NOMO-1 treated with dmso at 0.1 percent for 144 hours (cell line): ENCODE results near the gene CLTA.
A peak's percentile ranks its signal among the peaks of the same experiment; 100 is the strongest.

ENCODE experiments used
- DNase-seq: peaks from one replicate; lab custom pipeline; 2025; ENCODE audit not compliant: unreplicated experiment; lab: John Stamatoyannopoulos, UW

The CLTA gene

DNA sequence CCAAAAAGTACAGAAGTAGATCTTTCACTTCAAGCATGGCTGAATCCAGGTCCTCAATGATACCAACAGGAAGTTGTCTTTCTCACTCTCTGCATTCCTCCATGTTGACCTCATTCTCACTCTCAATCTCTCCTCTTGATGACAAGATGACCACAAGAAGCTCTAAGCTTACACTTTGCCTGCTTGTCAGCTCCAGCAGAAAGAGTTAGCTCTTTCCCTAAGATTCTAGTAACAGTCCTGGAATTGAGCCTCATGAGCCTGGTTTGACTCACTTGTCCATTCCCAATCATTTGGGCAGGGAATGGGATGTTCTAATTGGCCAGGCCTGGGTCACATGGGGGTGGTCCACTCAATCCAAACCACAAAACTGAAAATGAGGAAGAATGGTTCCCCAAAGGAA, 3.3 kb upstream of the CLTA start:
- DNase-seq: no peak

- no peak for DNase-seq
Observed at GRCh38 chr9:36188212-36188611, 2.5 kb upstream of the CLTA start.

DNA sequence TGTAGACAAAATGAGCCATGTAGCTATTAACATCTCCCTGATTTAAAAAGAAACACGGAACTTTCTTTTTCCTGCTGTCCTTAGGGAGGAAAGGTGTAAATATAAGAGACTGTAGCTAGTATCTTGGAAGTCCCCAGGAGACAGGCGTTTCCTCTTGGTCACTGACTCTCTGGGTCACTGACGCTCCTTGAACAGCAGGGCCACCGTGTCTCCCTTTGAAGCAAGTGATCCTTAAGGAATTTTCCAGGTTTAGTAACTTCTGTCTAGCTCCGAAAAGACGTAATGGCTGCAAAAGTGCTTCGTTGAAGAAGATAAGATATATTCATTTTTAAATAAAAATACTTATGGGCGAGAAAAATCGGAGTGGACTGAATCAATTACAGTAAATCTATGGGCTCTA, 745 bp upstream of the CLTA start:
- no peak for DNase-seq

DNA sequence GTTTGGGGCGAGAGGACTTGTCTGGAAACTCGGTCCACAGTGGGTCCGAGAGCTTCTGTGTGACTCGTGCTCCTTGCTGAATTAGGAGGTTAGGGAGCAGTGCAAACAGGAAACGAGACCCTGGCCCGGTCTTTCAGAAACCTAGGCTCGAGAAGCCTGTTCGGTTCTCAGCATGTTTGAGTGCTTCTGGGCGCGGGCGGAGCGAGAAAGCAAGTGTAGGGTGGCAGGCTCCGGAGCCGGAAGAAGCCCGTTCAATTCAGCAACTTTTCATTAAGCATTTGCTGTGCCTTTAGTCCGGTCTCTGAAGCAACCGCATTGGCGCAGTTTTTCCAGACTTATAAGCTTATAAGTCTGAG, 547 bp downstream of the CLTA start:
- DNase-seq: peak; percentile 36

DNA sequence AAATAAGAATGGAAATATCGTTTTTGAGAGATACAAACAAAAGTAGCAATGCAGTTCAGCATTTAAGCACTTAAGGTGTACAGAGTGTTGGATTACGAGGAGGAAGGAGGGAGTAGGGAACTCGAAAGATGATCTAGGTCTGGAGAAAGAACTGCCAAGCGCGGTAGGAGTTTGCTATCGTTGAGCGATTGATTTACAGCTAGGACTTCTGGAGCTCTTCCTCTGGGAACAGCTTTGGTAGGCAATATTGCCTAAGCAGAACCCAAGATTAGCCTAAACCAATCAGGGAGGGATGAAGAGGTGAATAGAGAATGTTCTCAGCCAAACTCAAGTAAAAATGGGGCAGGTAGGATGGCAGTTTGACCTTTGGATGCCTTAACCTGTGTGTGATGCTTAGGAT, 965 bp downstream of the CLTA start:
- DNase-seq: no peak

DNA sequence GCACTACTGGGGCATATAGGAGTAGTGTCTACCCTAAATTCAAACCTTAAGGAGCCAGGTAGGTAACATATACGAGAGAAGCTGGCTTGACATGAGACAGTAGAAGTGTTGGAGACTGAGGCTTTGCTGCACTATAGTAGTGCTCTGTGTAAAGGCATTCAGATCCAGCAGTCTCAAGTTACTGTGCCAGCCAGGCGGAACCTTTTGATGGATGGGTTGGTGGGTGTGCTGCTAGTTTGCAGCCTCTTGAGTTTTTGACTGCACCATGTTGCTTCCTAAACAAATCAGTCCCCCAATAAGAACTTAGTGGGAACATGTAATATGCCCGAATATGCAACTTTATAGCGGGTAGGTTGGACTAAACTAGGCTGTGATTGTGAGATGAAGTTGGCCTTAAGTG, 1.5 kb downstream of the CLTA start:
- DNase-seq: no peak

GRCh38 chr9:36193023-36193422, 2.3 kb downstream of the CLTA start:
- DNase-seq: no peak

GRCh38 chr9:36194326-36195000, 3.7 kb downstream of the CLTA start:
- DNase-seq: no peak

GRCh38 chr9:36204906-36205547, 14.3 kb downstream of the CLTA start:
- DNase-seq: no peak

GRCh38 chr9:36207016-36207415, 16.3 kb downstream of the CLTA start:
- DNase-seq: no peak

GRCh38 chr9:36207546-36208012, 16.9 kb downstream of the CLTA start:
- no peak for DNase-seq

- DNase-seq: no peak
Observed at GRCh38 chr9:36208521-36209253, 18.0 kb downstream of the CLTA start.

DNA sequence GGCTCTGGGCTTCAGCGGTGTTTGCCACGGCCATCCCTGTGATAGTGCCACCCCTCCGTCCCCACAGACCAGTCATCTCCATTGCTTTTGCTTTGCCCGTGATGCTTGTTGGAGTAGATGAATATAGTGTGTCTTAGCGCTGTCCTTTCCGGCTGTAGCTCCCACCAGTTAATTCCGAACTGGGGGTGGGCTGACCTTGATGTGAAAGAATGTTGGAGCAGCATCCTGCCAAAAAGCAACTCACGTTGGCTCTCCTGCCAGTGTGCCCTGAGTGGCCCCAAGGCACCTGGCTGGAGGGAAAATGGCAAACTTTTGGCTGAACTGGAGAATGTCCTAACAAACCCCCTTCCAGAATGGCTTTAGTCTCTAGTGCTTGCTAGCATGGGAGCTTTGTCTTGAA, 20.0 kb downstream of the CLTA start:
- no peak for DNase-seq

GRCh38 chr9:36211510-36211909, 20.8 kb downstream of the CLTA start:
- no peak for DNase-seq

DNA sequence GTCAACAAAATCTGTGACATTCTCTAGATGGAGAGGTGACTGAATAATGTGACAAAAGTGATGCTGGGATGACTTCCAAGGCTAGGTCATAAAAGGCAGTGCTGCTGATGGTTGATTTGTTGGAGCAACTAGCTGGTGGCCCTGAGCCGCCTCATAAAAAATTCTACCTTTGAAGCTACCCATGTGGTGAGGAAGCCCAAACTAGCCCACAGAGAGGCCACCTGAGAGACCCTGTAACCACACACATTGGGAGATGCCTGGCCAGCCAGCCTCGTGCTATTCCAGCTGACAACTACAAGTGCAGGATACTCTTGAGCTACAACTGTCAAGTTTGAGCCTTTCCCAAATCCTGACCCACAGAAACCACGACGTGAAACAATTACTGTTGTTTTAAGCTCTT, 22.7 kb downstream of the CLTA start:
- DNase-seq: no peak

- DNase-seq: no peak
Observed at GRCh38 chr9:36213989-36214388, 23.3 kb downstream of the CLTA start.

DNA sequence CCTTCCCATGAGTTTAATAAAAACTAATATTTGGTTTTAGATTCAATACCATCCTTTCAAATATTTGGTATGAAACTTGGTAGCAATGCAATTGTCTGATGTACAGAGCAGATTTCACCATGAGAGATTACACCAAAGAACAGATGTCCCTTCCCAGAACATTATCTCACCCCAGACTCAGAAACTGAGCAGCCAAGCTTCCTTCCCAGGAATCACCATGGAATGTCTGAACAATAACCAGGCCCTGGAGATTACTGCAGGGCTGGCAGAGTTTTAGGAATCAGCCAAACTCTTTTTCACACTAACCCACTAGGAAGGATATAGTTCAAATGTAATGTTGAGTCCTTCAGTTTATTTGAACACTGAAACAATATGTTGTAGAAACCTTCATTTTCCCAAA, 23.9 kb downstream of the CLTA start:
- DNase-seq: no peak

DNA sequence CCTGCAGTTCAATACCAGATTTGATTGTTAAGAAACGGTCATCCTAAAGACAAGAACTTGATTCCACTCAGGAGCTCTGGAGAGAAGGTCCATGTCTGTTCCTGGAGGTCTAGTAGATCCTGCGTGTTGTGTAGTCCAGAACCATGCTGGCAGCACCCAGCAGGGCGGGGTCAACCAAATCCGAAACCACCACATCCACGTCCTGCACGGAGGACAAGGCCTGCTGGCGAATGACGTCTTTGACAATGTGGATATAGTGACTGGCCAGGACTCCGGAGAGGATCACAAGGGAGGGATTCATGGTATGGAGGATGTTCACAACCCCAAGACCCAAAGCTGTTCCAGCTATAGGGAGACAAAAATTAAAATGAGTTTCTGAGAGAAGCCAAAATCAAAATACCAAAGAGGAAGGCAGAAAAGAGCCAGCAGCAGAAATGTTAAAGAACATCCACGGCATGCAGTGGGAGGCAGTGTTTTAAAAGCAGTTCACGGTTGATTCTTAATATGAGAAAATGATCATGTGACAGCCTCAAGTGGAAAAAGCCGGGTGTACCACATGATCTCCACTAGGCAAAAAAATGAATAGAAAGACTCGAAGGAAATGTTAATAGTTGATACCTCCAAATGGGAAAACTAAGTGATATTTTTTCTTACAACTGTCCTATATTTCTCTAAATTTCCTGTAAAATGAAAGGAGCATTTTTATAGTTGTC, 26.7 kb downstream of the CLTA start:
- no peak for DNase-seq

DNA sequence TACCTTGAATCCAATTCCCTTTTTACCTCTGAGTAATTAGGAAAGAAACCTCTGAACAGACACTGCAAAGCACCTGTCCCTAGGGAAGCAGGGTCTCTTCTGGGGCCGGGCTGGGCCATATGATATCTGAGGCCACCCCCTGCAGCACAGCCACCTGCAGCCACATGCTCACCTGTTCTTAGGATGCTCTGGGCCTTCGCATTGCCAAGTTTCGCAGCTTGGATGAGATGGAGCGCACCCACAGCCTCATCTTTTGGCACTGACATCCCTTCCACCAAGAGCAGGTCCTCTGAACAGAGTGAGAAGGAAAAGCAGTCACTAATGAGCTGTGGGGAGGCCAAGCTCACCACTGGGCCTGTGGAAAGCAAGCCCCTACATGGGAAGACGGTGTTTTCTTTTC, 27.3 kb downstream of the CLTA start:
- DNase-seq: no peak

GRCh38 chr9:36218411-36218901, 27.7 kb downstream of the CLTA start:
- DNase-seq: no peak

GRCh38 chr9:36221667-36222066, 30.9 kb downstream of the CLTA start:
- no peak for DNase-seq

DNA sequence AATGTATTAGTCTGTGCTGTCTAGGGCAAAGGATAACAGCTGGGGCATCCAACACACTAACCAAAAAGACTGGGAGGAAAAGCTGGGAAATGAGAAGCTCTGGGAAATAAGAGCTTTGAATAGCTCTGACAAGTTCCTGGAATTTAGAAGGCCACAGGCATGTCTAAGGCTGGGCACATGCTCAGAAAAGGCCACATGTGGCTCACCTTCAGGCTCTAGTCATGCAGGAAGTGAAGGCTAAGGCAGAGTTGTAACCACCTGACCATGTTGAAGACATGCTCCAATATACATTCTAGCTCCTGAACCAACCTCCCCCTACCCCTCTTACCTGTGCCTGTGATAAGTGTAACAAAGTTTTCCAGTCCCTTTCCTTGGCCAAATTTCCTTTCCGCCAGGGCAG, 31.7 kb downstream of the CLTA start:
- DNase-seq: no peak
